ENCODE results near the gene MED14. TPM values are rescaled to one million over a fixed set of nuclear protein-coding genes. Genes with fewer than 3 reads are reported as not detected.

The MED14 gene
- total and polyA plus RNA-seq, 2 donors (not counting 1 experiment from before 2014, with no cell fraction given), result 26.4 to 63.5 TPM

GRCh38 chrX:40647307-40648197 is 87.8 kb downstream of the MED14 start, which contains the start of gene CXorf38:
Gene CXorf38 (minus strand): TSS chrX:40647561. CDS start chrX:40647520, 41 bp downstream.
- DNase-seq (peak; percentile 94), ATAC-seq (ENCODE audit: low read depth) (peak; percentile 68)
- peak within 1 kb of the TSS; percentile 56 to 87 (median 76) for H3K4me3 ChIP-seq (ENCODE audit: control extremely low read depth in 1 of 5, extremely low read depth in 1 of 5, insufficient read depth in 1 of 5, low read depth in 2 of 5, low read length in 4 of 5)
- no peaks in the 10 kb centered on the region for H3K27me3 Mint-ChIP-seq
- peaks cover 45% of the 10 kb centered on the region for H3K79me2 ChIP-seq (ENCODE audit: control insufficient read depth, insufficient read depth, low read length)
- H3K4me2 ChIP-seq (replicated peaks; ENCODE audit: low read depth, low read length, poor library complexity, severe bottlenecking), result peak within 1 kb of the TSS; percentile 73
- ChIA-PET CTCF (interaction anchor here (1.0 to 2.8 kb wide), 4 partner anchors 104 to 472 kb away, joined by 3 to 8 read pairs (median 4); no protein-coding TSS in a partner anchor), POLR2A (interaction anchor here (0.6 kb wide), 1 partner anchor 468 kb away, joined by 5 read pairs; no protein-coding TSS in a partner anchor)
- peaks cover 38 to 40% of the 10 kb centered on the region in 2 donors for H3K4me1 ChIP-seq (ENCODE audit: control insufficient read depth in 2 of 2, insufficient read depth in 2 of 2, low read length in 2 of 2)
- H4K20me1 ChIP-seq (ENCODE audit: control insufficient read depth, insufficient read depth, low read length, poor library complexity, severe bottlenecking), result peaks cover 30% of the 10 kb centered on the region
- H3K4me1 Mint-ChIP-seq, result peaks cover 35% of the 10 kb centered on the region
- no peaks in the 10 kb centered on the region for H3K9me3 ChIP-seq (ENCODE audit: control extremely low read depth in 1 of 3, control insufficient read depth in 2 of 3, insufficient read depth in 1 of 3, low read length in 2 of 3)
- H3K27me3 ChIP-seq (replicated peaks in 1 of 4; ENCODE audit: control extremely low read depth in 1 of 4, control insufficient read depth in 3 of 4, insufficient read depth in 4 of 4, low read length in 3 of 4), result no peaks in the 10 kb centered on the region
- under 1% methylated on average over 38 of the region's 66 CpGs for WGBS (ENCODE audit: insufficient coverage)
- H3K27ac Mint-ChIP-seq, result peak within 1 kb of the TSS; percentile 92
- H3K36me3 ChIP-seq (replicated peaks in 1 of 2; ENCODE audit: control extremely low read depth in 1 of 2, control insufficient read depth in 1 of 2, extremely low read depth in 1 of 2, insufficient read depth in 2 of 2, low read length in 1 of 2), result peaks cover 0 to 3% of the 10 kb centered on the region in 2 experiments
- H2AFZ ChIP-seq (ENCODE audit: insufficient read depth, low read depth, low read length, poor library complexity, severe bottlenecking), result peak within 1 kb of the TSS; percentile 86
- H3K9ac ChIP-seq (ENCODE audit: low read length), result peak within 1 kb of the TSS; percentile 90
- H3K9me3 Mint-ChIP-seq (ENCODE audit: insufficient read depth), result no peaks in the 10 kb centered on the region
- TF ChIP-seq CTCF (IDR thresholded peaks at IDR 0.05) (no peak), EZH2 (IDR thresholded peaks at IDR 0.05; ENCODE audit: borderline replicate concordance, insufficient read depth, low read depth, low read length, poor library complexity, severe bottlenecking) (no peak)
- peak within 1 kb of the TSS; percentile 94 for H3K4me3 Mint-ChIP-seq
- peak within 1 kb of the TSS; percentile 72 to 94 for H3K27ac ChIP-seq (ENCODE audit: low read length in 2 of 2)
- intact Hi-C loops (cut with micrococcal nuclease), result loop anchor here (1.0 to 10.0 kb wide), 4 partner anchors 67 to 1277 kb away; partner anchors contain the start of genes ATP6AP2, CASK, DDX3X and MED14

Measured in B cell (primary cell).